Measurements from ENCODE around the gene FGD2.

The FGD2 gene

DNA sequence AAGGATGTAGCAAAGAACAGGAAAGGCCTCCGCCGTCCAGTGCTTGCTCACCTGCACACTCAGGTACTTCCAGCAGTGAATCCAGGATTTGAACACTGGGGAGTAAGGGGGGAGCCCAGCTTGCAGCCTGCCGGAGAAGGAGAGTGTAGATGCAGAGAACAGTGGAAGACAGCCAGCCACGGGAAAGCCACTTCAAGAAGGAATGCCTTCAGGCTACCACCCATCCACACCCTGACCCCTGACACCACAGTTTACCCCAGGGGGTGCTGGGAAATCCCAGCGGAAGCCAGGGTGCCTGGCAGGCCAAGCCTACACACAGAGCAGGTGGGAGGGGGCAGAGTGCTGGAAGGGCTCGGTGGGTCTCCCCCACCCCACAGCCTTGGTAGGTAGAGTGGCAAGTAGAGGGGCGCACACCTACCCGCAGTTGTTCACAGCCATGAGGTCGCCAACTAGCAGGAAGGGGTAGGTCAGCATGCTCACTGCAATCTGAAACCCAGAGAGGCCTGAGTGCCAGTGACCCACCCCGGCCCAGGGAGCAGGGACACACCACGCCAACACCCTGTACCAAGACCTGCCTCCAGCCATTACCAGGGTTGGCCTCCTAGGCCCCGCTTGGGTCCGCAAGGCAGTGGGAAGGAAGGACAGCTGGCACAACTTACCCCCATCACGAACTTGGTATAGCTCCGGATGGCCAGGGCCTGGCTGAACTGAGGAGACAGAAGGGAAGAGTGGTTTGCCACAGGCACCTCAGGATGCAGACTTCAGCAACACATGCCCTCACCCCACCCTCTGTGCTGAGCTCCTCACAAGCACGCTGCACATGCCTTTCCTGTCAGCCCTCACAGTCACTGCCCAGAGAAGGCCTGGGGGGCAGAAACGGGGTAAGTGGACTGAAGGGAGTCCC lies 35.2 kb upstream of the FGD2 start:
- H3K27ac ChIP-seq, result no peak overlapping the region
- intact Hi-C loops (cut with DNase I; ENCODE audit: low total_unique reads), result loop anchor here (2.0 kb wide), 1 partner anchor 47 kb away; no protein-coding TSS in a partner anchor
- no peak overlapping the region for H3K4me3 ChIP-seq
- TF ChIP-seq, protein P1, sequence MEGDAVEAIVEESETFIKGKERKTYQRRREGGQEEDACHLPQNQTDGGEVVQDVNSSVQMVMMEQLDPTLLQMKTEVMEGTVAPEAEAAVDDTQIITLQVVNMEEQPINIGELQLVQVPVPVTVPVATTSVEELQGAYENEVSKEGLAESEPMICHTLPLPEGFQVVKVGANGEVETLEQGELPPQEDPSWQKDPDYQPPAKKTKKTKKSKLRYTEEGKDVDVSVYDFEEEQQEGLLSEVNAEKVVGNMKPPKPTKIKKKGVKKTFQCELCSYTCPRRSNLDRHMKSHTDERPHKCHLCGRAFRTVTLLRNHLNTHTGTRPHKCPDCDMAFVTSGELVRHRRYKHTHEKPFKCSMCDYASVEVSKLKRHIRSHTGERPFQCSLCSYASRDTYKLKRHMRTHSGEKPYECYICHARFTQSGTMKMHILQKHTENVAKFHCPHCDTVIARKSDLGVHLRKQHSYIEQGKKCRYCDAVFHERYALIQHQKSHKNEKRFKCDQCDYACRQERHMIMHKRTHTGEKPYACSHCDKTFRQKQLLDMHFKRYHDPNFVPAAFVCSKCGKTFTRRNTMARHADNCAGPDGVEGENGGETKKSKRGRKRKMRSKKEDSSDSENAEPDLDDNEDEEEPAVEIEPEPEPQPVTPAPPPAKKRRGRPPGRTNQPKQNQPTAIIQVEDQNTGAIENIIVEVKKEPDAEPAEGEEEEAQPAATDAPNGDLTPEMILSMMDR (IDR thresholded peaks at IDR 0.05), result no peak
- H3K27me3 ChIP-seq, result no peaks in the 10 kb centered on the region
- H3K9me3 ChIP-seq, result no peaks in the 10 kb centered on the region
- H3K36me3 ChIP-seq, result peaks cover 82 to 92% (median 90%) of the 10 kb centered on the region in 3 donors
- DNase-seq, result peak in 1 of 2 donors; percentile 10
- no peaks in the 10 kb centered on the region for H3K4me1 ChIP-seq

DNA sequence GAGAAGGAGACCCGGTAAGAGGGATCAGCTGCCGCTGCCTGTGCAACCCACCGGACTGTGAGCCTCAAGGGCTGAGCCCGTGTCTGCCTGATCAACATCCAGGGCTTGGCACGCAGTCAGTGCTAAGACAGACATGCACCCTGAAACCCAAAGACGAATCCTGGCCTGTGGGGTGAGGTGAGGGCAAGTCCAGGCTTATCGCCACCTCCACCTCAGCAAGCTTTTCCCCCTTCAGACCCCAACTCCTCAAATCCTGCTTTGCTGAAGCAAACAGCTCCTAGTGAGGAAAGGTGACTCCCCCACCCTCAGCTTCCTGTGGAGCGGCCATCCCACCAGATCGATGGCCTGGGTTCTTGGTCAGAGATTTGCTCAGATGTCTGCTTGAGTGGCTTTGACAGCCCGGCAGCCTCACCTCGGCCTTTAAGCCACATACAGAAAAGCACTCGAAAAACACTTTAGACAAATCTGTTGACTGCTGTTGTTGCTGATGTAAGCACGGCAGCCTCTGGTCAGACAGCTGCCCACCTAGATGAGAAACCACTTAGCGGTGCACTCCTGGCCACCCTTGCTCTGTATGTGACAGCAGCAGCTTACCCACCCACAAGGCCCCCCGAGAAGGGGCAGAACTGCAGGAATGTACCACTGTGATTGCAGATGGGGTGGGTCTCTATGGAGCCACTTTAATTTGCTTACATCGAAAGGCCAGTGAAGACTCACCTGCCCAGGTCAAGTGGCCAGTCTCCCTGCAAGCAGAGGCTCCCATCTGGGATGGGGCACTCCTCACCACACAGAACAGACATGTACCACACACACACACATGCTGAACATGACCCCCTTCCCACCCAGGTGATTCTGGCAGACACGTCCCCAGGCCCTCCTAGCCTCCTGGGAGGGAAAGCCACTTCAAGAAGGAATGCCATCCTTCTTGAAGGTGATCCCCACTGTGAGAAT lies 34.3 kb upstream of the FGD2 start:
- intact Hi-C loops (cut with DNase I; ENCODE audit: low total_unique reads), result loop anchor here (2.0 kb wide), 1 partner anchor 48 kb away; no protein-coding TSS in a partner anchor
- TF ChIP-seq, protein P1 (IDR thresholded peaks at IDR 0.05), result no peak
- Histone ChIP-seq H3K36me3 (peaks cover 91 to 99% (median 96%) of the 10 kb centered on the region in 3 donors), H3K27me3 (no peaks in the 10 kb centered on the region), H3K27ac (no peak overlapping the region), H3K9me3 (no peaks in the 10 kb centered on the region), H3K4me1 (no peaks in the 10 kb centered on the region), H3K4me3 (no peak overlapping the region)
- DNase-seq, result no peak

DNA sequence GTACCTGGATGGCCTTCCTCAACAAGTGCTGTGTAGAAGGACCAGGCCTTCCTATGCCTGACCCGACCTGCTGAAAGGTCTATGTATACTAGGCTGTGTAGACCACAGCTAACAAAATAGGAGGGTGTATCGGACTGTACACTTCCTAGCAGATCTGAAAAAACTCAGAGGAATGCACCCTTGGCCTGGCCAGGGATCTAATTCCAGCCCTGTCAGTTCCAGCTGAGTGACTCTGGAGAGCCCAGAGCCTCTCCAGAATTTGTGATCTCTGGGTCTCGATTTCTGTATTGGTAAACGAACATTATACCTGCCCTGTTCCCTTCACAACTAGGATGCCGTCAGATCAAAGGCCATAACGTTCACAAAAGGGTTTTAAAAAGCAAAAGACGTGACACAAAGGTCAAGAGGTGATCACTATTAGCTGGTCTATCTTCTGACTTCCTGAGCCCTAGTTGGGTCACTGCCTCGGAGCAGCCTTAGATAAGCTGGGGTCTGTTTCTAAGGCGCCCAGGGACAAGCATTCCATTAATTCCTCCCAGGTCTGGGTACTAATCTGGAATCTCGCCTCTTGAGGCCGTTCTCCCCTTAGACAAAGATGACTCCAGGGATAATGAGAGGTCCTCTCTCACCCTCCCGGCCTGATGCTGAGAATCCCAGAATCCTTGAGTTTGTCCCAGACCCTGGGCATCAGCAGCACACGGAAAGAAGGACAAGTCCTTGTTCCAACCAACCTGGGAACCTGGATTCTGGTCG lies 33.4 kb upstream of the FGD2 start:
- Histone ChIP-seq H3K4me1 (no peaks in the 10 kb centered on the region), H3K27me3 (no peaks in the 10 kb centered on the region), H3K27ac (no peak overlapping the region), H3K4me3 (no peak overlapping the region), H3K9me3 (no peaks in the 10 kb centered on the region), H3K36me3 (peaks cover 99 to 100% (median 99%) of the 10 kb centered on the region in 3 donors)
- DNase-seq, result no peak
- intact Hi-C loops (cut with DNase I; ENCODE audit: low total_unique reads), result loop anchor here (2.0 kb wide), 1 partner anchor 49 kb away; no protein-coding TSS in a partner anchor
- TF ChIP-seq, protein P1 (IDR thresholded peaks at IDR 0.05), result no peak

DNA sequence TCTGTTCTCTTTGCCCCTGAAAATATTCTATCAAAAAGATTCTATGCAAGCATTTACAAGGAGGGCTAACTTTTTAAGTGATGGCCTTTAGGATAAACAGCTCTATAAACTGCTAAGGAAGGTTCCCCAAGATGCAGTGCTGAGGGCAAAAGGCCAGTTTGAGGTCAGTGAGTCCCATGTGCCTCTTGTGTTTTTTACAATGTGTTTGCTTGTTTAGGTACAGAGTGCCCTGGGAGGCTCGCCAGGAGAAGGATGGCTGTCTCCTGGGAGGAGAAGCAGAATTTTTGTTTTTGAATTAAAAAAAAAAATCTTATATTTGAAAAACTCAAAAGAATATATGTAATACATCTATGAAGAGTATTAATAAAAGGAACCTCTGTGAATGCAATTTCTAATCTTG lies 32.3 kb upstream of the FGD2 start:
- H3K27ac ChIP-seq, result no peak overlapping the region

More for the DNA sequence above, 32.3 kb upstream of the FGD2 start:
- peaks cover 0 to 7% (median 0%) of the 10 kb centered on the region in 4 donors for H3K4me1 ChIP-seq
- H3K36me3 ChIP-seq, result peaks cover 99 to 100% (median 99%) of the 10 kb centered on the region in 3 donors
- no peak for DNase-seq
- no peaks in the 10 kb centered on the region for H3K9me3 ChIP-seq
- H3K4me3 ChIP-seq, result no peak overlapping the region
- no peaks in the 10 kb centered on the region for H3K27me3 ChIP-seq
- intact Hi-C loops (cut with DNase I; ENCODE audit: low total_unique reads), result no loop called here
- TF ChIP-seq, protein P1 (IDR thresholded peaks at IDR 0.05), result no peak
